ENCODE data around the gene SETDB1. TPM values are rescaled to one million over a fixed set of nuclear protein-coding genes. Genes with fewer than 3 reads are reported as not detected.
A peak's percentile ranks its signal among the peaks of the same experiment; 100 is the strongest.

Gene SETDB1
- total and polyA plus RNA-seq, 2 of the 8 experiments (the other 6 are each of a cell fraction or from before 2014, with no cell fraction given) = 27.5 to 48.8 TPM

- H3K18ac ChIP-seq (ENCODE audit: extremely low read depth, low read length) = no peak overlapping the region
- no peak overlapping the region; the same call in 1 of the 2 replicates for H4K8ac ChIP-seq (ENCODE audit: extremely low read depth, insufficient read depth, low read length)
- H2BK12ac ChIP-seq (ENCODE audit: low read depth, low read length) = no peak overlapping the region
- POLR2A ChIA-PET (ENCODE audit: partially characterized antibody) = interaction anchor here (0.6 to 10.1 kb wide), 12 partner anchors 7 to 346 kb away, joined by 3 to 126 read pairs (median 6); partner anchors contain the start of genes ANXA9, CERS2 and MINDY1
- H3K36me3 ChIP-seq (ENCODE audit: control insufficient read depth in 2 of 4, insufficient read depth in 4 of 4, low read length in 3 of 4) = peaks cover 34 to 93% (median 81%) of the 10 kb centered on the region in 4 experiments
- DNase-seq (ENCODE audit: low read depth in 1 of 2, low spot score in 2 of 2) (no peak), FAIRE-seq (no peak)
- H4K5ac ChIP-seq (ENCODE audit: insufficient read length, low read depth, low read length) = no peak overlapping the region
- no peak overlapping the region for H3K4me3 ChIP-seq (ENCODE audit: extremely low read depth in 1 of 4, insufficient read depth in 2 of 4, low read depth in 3 of 4, low read length in 4 of 4)
- H4K20me1 ChIP-seq (replicated peaks in 1 of 2; ENCODE audit: control insufficient read depth in 1 of 2, insufficient read depth in 2 of 2, low read length in 2 of 2) = peaks cover 2 to 5% of the 10 kb centered on the region in 2 experiments
- H3K4me2 ChIP-seq (ENCODE audit: insufficient read depth in 1 of 2, low read depth in 2 of 2, low read length in 2 of 2) = no peak overlapping the region
- H3K4ac ChIP-seq (replicated peaks; ENCODE audit: insufficient read length, low read depth, low read length) = no peak overlapping the region
- no peak overlapping the region; the same call in 1 of the 2 replicates for H3K27ac ChIP-seq (ENCODE audit: low read depth, low read length)
- no peak overlapping the region for H2BK20ac ChIP-seq (ENCODE audit: low read length)
- H2BK15ac ChIP-seq (ENCODE audit: low read length) = no peak overlapping the region
- no peaks in the 10 kb centered on the region for H3K23me2 ChIP-seq (ENCODE audit: low read depth, low read length)
- no peak overlapping the region for H2BK120ac ChIP-seq (replicated peaks; ENCODE audit: low read depth, low read length)
- no peaks in the 10 kb centered on the region; a peak in 1 of 4 replicates for H3K9me3 ChIP-seq (ENCODE audit: insufficient read depth in 2 of 2, low read depth in 1 of 2, low read length in 1 of 2)
- CTCF ChIA-PET (ENCODE audit: partially characterized antibody) = interaction anchor here (0.8 to 4.9 kb wide), 8 partner anchors 12 to 43 kb away, joined by 3 to 27 read pairs (median 4); partner anchors contain the start of gene MINDY1
- H2AK5ac ChIP-seq (ENCODE audit: low read depth, low read length) = no peak overlapping the region
- no peak overlapping the region for H2BK5ac ChIP-seq (ENCODE audit: low read depth, low read length)
- no peaks in the 10 kb centered on the region for H3K27me3 ChIP-seq (replicated peaks in 1 of 4; ENCODE audit: control insufficient read depth in 3 of 4, extremely low read depth in 1 of 4, insufficient read depth in 3 of 4, low read length in 3 of 4)
- no peak overlapping the region for H4K91ac ChIP-seq (replicated peaks; ENCODE audit: insufficient read length, low read length)
- no peak overlapping the region for H3K14ac ChIP-seq (ENCODE audit: insufficient read length)
- no peaks in the 10 kb centered on the region for H3K79me1 ChIP-seq (ENCODE audit: low read depth, low read length)
- H3K56ac ChIP-seq (replicated peaks; ENCODE audit: insufficient read length, low read depth, low read length) = no peak overlapping the region
- peaks cover 0 to 4% (median 2%) of the 10 kb centered on the region in 4 experiments; a peak in 1 of 7 replicates for H3K4me1 ChIP-seq (replicated peaks in 1 of 4; ENCODE audit: control insufficient read depth in 3 of 4, insufficient read depth in 4 of 4, low read length in 3 of 4)
- 0 out of 4 replicates have a peak, but pooled peaks cover 0 to 2% of the 10 kb centered on the region in 2 experiments for H3K79me2 ChIP-seq (ENCODE audit: control insufficient read depth in 1 of 2, insufficient read depth in 2 of 2, low read length in 2 of 2)
- TF ChIP-seq SP1 (IDR thresholded peaks at IDR 0.05; ENCODE audit: low read depth, low read length) = no peak
- TF ChIP-seq SIX5 (IDR thresholded peaks at IDR 0.05; ENCODE audit: low read depth, low read length) = no peak
- no peak for TF ChIP-seq CHD2 (IDR thresholded peaks at IDR 0.05; ENCODE audit: low read length)
- TF ChIP-seq USF2 (IDR thresholded peaks at IDR 0.05; ENCODE audit: low read length) = no peak
- TF ChIP-seq TAF7 (optimal IDR thresholded peaks at IDR 0.05; ENCODE audit: borderline replicate concordance, low read depth, low read length) = no peak
- no peak for TF ChIP-seq JUND (IDR thresholded peaks at IDR 0.05; ENCODE audit: low read length)
- TF ChIP-seq ZNF274 (IDR thresholded peaks at IDR 0.05; ENCODE audit: borderline replicate concordance, extremely low read depth, low read length) = no peak
- TF ChIP-seq POLR2A (IDR thresholded peaks at IDR 0.05; ENCODE audit: control extremely low read depth in 1 of 2, low read depth in 2 of 2, low read length in 2 of 2) = peak in 1 of 2 experiments; percentile 68; a peak in 2 of 3 replicates
- TF ChIP-seq HDAC2 (IDR thresholded peaks at IDR 0.05; ENCODE audit: borderline replicate concordance in 1 of 2, low read depth in 2 of 2, low read length in 2 of 2) = no peak
- TF ChIP-seq NRF1 (IDR thresholded peaks at IDR 0.05; ENCODE audit: low read depth, low read length) = no peak
- peak; percentile 52 for TF ChIP-seq POLR2AphosphoS5 (IDR thresholded peaks at IDR 0.05; ENCODE audit: low read depth, low read length)
- H3K9ac ChIP-seq (replicated peaks in 1 of 4; ENCODE audit: extremely low read depth in 1 of 4, low read depth in 3 of 4, low read length in 3 of 4) = no peak overlapping the region
- 93% methylated on average over 10 of the region's 10 CpGs; no CpG with 5 or more reads in 1 of the 2 experiments for WGBS, 2 experiments (ENCODE audit: extremely low coverage in 1 of 2, insufficient coverage in 1 of 2, insufficient read length in 1 of 2, insufficient replicate concordance in 2 of 2, low coverage in 1 of 2, low lambda C conversion rate in 2 of 2, missing lambda C conversion rate in 1 of 2)
- H3K23ac ChIP-seq (ENCODE audit: insufficient read length) = no peak overlapping the region
- H2AFZ ChIP-seq (ENCODE audit: low read length) = no peak overlapping the region
These were observed 37.4 kb downstream of the SETDB1 start for GRCh38 chr1:150963321-150964163.

Measured in H1 (cell line).